GM21786 (cell line): ENCODE measurements around the gene FRYL.
"Not testable (repeated sequence)": the region's sequence is repeated elsewhere in the genome, so short reads cannot be mapped to it uniquely, and the experiment has no call there.

Experiments
- ATAC-seq: cut with Tn5 transposase; IDR thresholded peaks from one replicate; pipeline ENCODE4 v1.9.1; 2021; ENCODE audit not compliant: unreplicated experiment

The FRYL gene

DNA sequence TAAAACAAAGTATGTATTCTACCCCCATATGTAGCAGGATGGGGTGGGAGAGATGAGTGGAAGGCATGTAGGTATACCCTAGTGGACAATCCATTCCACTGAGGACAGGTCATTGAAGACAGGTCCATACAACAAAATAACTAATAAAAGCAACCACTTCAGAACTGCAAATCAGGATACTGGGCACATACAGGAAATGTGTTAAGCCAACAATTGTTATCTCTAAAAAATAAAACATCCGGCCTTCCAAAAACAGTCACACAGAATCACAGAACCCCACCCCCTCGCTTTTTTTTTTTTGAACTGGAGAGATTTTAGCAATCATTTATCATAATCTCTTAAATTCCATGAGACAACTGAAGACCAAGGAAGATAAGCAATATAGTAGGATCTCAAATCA, 112.9 kb downstream of the FRYL start:
- ATAC-seq, result no peak

DNA sequence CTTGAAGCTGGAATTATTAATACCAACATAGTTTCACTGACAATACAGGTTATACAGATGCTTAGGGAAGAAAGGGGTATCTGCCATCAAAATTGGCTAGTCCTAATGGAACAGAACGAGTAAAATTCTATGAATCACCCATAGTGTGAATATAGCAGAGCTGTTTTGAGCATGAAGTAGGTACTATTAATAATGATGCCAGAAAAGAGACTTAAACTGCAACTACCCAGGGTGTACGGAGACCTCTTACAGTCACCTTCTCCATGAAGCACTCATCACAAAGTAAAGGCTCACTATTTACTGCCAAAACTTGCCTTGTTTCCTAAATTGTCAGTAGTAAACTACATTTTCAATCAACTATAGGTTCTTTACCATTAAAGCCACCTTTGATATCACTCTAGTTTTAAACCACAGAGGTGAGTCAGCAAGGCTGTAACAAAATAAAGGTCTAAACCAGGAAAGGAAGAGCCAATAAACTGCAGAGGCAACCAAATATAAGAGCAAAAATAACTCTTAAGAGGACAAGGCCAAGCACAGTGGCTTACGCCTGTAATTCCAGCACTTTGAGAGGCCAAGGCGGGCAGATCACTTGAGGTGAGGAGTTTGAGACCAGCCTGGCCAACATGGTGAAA, 114.4 kb downstream of the FRYL start:
- no peak for ATAC-seq

DNA sequence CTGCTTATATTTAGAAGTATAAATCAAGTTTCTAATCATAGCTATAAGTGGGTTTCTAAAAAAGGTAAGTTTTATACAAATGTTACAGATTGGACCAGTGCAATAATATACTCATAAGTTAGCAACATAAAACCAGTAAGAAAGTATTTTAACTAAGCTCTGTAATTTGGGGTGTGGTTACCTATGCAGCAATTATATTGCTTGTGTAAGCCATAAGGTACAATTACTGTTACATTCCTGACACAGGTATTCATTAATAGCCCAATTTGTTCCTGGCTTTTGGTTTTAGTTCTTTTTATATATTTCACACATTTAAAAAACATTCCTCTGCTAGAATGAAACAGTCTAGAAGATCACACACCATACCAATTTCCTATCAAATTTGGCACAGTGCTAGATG, 115.1 kb downstream of the FRYL start:
- ATAC-seq, result no peak

DNA sequence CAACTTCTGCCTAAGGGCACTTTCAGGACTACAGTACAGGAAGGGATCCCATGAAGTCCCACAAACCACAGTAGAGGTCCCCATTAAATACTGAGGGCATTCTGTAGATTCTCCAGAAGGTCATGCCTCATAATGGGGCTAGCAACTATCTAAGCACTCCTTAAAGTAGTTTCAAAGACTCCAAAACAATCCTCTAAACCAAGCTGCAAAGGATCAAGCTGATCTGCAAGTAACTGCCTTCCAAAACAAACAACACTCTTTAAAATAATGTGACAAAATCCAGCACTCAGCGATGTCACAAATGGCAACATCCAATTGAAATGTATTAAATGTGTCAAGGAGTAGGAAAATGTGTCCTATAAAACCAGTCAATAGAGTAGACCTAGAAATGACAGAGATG, 118.7 kb downstream of the FRYL start:
- ATAC-seq, result no peak

DNA sequence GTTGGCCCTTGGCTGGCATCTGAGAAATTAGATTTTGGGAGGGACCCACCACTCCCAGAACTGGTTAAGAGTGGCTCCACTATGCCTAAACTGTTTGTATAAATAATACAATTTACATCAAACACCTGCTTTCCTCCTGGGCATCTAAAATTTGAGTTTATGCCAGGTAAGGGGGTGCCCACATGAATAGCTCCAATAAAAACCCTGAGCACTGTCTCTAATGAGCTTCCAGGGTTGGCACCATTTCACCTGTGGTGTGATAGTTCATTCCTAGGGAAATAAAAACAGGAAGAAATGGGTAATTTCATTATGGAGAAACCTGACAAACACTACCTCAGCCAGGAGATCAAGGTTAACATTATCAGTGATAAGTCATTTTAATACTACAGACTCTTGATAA, 119.7 kb downstream of the FRYL start:
- no peak for ATAC-seq

DNA sequence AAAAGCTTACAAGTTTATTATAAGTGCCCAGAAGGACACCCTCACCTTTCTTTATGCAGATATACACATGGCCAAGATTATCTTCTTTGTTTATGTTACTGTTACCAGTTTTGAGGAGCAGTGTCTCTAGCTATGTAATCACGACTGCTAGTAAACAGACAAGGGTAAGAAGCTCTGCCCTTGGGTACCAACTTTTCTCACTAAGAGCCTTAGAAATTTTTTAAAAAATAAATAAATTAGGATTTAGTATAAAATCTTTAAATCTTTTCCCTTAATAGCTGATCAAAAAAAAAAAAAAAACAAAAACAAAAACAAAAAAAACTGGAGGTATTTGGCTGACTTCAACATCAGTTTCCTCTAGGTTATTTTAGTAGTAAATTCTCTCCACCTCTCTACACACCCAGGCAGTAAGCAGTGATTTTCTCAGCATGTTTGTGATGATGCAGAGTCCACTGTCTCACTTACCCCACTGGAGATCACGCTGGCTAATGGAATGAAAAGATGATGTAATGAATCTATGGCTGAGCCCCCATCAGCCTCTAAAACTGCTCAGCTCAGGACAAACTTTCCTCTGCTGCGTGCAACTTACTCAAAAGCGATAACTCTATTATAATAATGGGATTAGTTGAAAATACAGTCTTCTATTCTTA, 125.9 kb downstream of the FRYL start:
- no peak for ATAC-seq

DNA sequence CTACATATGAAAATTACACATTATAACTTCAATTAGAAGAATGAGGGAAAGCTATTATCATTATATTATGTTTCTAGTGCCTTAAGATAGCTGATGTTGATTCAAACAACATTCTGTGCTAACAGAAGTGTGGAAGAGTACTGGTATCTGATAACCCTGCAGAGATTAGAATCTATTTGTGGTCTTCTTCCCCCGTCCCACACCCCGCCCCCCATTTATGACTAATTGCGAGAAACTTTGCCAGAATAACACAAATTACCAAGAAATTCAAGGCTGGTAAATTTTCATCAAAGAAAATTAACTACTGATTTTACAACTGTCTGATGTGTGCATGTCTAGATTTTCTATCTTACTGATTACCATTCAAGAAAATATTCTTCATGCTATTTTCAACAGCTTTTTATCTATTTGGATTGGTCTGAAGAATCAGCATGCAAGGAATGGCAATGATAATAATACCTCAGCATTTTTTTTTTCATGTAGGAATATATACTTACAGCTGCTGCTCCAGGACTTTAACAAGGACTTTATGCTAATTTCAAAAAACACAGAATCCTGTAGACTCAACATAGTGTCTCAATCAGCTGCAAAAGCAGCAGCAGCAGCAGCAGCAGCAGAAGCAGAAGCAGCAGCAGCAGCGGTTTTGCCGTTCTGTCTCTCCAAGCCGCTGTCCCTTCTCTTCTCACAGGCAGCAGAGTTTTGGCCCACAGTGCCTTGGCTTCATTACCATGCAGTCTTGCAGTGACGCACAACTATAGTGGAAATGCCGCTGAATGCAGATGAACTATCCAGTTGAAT, 126.7 kb downstream of the FRYL start:
- no peak for ATAC-seq

DNA sequence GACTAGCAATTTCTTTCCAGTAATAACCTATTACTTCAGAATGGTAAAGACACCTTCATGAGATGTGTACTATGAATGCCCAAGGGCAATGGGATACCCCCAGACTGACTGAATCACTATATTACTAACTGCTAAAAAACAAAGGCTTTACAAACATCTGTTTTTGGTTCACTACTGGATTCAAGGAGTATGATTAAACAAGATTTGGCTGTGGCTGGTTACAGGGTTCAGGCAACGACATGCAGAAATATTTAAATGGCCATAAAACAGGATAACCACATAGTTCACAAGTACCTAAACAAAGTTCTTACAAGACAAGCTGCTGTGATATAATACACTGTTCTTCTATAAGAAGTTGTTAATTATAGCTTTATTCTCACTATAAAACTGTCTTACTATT, 128.2 kb downstream of the FRYL start:
- no peak for ATAC-seq

DNA sequence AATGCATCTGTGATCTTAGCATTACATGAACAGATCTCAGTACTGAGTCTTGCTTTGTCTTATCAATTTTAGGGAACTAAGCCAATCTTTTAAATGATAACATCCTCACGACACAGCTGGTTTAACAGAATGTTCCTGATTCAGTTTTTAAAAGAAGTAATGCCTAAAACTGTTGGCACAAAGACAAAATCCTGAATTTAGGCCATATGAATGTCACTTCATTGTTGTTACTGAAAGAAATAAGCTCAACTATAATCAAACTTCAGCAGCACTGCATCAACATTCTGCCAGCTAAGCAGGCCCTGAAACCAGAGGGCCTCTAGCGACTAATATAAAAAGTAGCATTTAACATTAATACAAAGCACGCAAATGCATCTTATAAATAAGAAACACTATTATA, 130.6 kb downstream of the FRYL start:
- no peak for ATAC-seq

DNA sequence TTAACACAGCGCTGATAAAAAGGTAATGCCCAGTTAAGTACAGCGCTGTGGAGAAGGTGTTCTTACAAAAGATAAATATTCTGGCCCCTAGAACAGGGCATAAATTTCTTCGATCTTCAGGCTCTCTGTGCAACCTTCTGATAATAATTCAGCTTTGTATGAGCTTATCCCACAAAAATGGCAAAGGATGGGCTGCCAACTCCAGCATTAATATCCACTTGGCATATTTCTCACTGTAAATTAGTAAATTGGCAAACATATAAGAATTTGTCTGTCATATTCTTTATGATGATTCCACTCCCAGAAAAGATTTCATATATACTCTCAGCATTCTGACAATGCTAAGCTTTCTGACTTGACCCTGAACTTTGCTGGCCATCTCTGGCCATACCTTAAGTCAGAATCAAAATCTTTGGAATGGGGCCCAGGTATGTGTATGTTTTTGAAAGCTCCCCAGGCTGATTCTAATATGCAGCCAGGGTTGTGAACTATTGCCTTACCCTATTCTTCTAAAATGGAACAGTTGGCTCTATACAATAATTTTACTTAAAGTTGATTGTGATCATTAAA, 134.8 kb downstream of the FRYL start:
- no peak for ATAC-seq

DNA sequence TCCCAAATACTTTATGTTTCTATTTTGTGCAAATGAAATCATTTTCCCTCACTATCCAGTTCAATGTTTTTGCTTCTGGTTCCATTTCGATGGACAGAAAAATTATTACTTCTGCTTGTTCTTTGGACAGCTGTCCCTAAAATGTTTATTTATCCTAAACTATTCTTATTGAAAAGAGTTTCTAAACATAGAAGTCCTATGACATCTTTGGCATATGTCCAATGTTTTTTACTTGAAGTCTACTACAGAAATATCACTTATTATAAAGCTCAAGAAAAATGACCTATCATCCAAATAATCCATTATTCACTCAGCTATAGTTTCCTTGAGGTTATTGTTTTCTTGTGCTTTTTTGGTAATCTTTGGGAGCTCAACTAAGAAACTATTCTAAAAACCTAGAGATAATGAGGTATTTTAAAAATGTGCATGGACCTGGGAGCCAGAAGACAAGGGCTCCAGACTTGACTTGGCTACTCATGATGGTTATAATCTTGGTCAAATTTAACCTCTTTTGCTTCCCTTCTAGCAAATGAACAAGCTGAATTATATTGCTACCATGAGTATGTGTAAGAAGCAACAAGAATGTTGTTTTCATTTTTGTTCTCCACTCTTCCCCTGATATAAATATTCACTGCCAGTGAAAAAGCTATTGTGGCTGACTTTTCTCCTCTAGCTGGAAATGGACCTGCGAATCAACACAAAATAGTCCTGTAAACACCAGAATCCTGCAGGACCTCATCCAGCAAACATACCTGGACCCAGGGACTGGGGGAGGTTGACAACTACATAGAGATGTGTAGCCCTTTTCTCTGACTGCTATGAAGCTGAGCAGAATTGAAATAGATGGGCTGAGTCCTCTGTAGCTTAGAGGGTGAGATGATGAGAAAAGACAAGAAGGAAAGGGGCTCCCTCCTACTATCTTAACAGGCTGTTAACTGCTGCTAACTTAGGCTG, 137.4 kb downstream of the FRYL start:
- ATAC-seq, result no peak

DNA sequence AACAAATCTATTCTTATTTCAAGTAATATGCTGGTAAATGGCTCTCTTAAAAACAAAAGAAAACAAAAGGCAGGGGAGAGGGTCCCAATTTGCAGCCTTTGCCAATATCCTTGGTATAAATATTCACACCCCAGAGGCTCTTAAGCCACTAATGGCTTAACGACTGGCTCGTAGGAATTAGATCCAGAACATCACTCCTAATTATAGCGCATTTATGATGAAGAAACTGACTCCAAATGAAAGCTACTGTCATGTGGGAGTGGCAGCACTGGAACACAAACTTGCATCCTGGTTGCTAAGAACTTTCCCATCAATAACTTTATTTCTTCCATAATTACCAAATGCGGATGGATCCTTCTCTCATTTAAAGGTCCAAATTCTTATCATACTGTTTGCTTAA, 138.7 kb downstream of the FRYL start:
- ATAC-seq, result no peak

DNA sequence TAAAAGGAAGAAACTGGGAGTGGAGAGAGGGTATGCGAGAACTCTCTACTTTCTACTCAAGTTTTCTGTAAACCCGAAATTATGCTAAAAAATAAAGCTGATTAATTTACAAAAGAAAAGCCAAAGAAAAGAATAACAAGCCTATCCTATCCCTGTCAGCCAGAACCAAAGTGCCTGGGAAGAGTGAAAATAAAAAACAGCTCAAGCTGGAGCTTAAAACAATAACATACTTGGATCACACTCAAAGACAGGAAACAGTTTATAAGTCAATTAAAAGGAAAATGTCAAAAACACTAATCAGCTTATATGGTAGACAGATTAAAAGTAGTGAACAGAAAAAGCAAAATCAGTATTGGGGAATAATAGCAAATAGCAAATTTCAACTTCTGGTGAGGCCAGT, 139.4 kb downstream of the FRYL start:
- no peak for ATAC-seq

DNA sequence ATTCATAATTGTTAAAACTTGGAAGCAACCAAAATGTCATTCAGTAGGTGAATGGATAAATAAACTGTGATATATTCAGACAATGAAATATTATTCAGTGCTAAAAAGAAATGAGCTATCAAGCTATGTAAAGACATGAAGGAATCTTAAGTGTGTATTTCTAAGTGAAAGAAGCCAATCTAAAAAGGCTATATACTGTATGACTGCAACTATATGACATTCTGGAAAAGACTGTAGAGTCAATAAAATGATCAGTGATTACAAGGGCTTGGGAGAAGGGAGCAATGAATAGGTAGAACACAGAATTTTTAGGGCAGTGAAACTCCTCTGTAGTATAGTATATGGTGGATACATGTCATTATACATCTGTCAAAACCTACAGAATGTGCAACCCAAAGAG, 139.9 kb downstream of the FRYL start:
- ATAC-seq, result no peak

DNA sequence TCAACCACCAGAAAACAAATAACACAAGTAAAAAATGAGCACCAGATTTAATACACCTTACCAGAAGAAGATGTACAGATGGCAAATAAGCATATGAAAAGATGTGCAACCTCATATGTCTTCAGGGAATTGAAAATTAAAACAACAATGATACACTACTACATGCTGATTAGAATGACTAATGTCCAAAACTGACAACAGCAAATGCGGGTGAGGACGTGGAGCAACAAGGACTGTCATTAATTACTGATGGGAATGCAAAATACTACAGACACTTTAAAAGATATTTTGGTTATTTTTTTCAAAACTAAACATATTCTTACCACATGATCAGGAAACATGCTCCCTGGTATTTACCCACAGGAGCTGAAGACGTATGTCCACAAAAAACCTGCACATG, 140.3 kb downstream of the FRYL start:
- no peak for ATAC-seq

DNA sequence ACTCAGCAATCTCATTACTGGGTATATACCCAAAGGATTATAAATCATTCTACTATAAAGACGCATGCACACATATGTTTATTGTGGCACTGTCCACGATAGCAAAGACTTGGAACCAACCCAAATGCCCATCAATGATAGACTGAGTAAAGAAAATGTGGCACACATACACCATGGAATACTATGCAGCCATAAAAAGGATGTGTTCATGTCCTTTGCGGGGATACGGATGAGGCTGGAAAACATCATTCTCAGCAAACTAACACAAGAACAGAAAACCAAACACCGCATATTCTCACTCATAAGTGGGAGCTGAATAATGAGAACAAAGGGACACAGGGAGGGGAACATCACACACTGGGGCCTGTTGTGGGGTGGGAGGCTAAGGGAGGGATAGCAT, 141.5 kb downstream of the FRYL start:
- ATAC-seq, result not testable (repeated sequence)

DNA sequence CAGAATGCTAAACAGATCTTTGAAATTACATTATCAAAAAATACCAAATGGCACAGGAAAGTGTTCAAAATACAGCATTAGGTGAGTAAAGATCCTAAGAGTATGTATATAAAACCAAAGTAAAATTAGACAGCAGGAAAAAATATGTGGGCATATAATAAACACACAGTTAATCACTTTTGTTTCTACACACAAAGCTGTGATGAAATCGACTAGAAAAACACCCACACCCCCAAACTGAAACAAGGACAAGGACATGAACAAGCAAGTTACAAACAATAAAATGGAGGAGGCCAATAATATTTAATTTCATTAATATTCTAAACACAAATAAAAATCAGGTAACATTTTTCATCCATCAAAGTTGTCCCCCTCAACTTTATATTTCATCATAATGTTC, 143.2 kb downstream of the FRYL start:
- no peak for ATAC-seq

DNA sequence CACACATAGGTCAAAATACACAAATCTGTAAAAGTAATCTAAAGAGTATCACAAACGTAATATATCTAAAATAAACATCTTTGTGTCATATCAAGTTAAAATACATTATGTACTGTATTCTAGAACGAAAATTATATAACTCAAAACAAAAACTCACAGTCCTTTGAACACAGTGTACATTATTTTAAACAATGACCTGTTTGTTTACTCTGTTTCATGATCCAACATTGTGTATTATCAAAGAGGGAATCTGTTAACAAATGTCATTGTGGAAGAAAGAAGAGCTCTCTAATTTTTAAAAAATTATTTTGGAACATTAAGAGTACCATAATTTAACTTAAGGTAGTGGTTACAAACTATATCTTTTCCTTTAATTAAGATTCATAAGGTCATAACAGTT, 144.1 kb downstream of the FRYL start:
- no peak for ATAC-seq

DNA sequence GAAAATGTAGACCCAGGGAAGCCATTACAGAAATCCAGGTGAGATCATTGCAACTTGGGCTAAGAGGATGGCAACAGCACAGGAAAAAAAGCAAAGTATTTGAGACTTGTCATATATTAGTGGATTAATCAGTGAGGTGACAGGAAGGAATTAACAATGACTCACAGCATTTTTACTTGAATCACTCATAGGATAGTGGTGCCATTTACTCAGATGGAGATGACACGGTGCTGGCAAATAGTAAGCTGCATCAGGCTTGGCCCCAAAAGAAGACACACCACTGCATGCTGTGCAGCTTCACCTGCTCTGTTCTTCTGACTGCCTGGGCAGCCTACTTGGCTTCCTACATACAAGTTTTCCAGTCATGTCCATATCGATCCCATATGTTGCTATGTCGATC, 144.8 kb downstream of the FRYL start:
- ATAC-seq, result no peak

DNA sequence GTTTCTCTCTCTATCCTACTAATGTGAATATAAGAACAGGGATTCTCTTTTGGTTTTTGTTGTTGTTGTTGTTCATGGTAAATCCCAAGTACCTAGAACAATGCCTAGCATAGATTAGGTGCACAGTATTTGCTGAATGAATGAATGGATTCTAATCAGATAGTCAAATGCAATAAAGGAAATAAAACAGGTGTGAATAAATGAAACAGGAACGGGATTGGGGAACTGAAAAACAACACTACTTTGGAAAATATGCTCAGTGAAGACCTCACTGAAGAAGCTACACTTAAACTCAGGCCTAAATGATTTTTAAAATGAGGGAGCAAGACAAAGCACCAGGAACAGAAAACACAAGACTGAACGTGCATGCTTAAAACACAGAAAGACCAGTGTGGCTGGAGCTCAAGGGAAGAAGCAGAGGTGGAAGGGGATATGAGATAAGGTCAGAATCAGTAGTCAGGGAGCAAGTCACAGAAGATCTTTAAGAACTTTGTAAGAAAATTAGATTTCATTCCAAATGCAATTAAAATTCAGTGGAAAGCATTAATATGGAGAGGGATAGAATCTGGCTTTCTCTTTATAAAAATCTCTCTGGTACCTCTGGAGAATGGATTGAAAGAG, 145.3 kb downstream of the FRYL start:
- ATAC-seq, result no peak
